H9 (cell line): ENCODE data around the gene PNKD. TPM values are rescaled to one million over a fixed set of nuclear protein-coding genes. Genes with fewer than 3 reads are reported as not detected.

ENCODE experiments used
- DNase-seq: peaks from one replicate; pipeline ENCODE4 v3.0.0-alpha.2; 2017
- H2AFZ ChIP-seq: one replicate; pipeline ENCODE4 v1.6.1; 2013; ENCODE audit warnings: mild to moderate bottlenecking, low read length, control low read depth, moderate library complexity
- H2AK5ac ChIP-seq: 2 replicates; pipeline ENCODE4 v1.6.1; 2013; ENCODE audit warnings: low read length, control low read depth, mixed read lengths; ENCODE audit not compliant: insufficient read length
- H2BK120ac ChIP-seq: one replicate; pipeline ENCODE4 v1.6.1; 2013; ENCODE audit warnings: low read depth, mild to moderate bottlenecking, low read length, control low read depth, inconsistent platforms; ENCODE audit not compliant: poor library complexity, severe bottlenecking
- H2BK12ac ChIP-seq: 2 replicates; pipeline ENCODE4 v1.6.1; 2013; ENCODE audit warnings: low read length, control low read depth, mixed read lengths, low read depth; ENCODE audit not compliant: insufficient read length
- H2BK15ac ChIP-seq: 2 replicates; pipeline ENCODE4 v1.6.1; 2013; ENCODE audit warnings: low read depth, low read length, control low read depth
- H2BK20ac ChIP-seq: one replicate; pipeline ENCODE4 v1.6.1; 2013; ENCODE audit warnings: low read depth, mild to moderate bottlenecking, low read length, control low read depth, inconsistent platforms; ENCODE audit not compliant: poor library complexity, severe bottlenecking
- H2BK5ac ChIP-seq: 2 replicates; pipeline ENCODE4 v1.6.1; 2013; ENCODE audit warnings: low read length, control low read depth, mixed read lengths; ENCODE audit not compliant: insufficient read length
- H3K14ac ChIP-seq: 2 replicates; pipeline ENCODE4 v1.6.1; 2013; ENCODE audit warnings: low read length, control low read depth; ENCODE audit not compliant: insufficient read depth
- H3K18ac ChIP-seq: 2 replicates; pipeline ENCODE4 v1.6.1; 2013; ENCODE audit warnings: low read depth, mild to moderate bottlenecking, mixed read lengths, low read length, control low read depth; ENCODE audit not compliant: insufficient read length
- H3K23ac ChIP-seq: 2 replicates; pipeline ENCODE4 v1.6.1; 2013; ENCODE audit warnings: low read length, control low read depth, mixed read lengths, low read depth; ENCODE audit not compliant: insufficient read length
- H3K23me2 ChIP-seq: 2 replicates; pipeline ENCODE4 v1.6.1; 2013; ENCODE audit warnings: low read depth, mild to moderate bottlenecking, mixed read lengths, low read length, control low read depth; ENCODE audit not compliant: insufficient read length, poor library complexity, severe bottlenecking
- H3K27ac ChIP-seq: 2 replicates; pipeline ENCODE4 v1.5.1; 2013; ENCODE audit warnings: low read length, control low read depth, mixed read lengths, low read depth; ENCODE audit not compliant: insufficient read length
- H3K27me3 ChIP-seq: 2 replicates; pipeline ENCODE4 v1.6.1; 2013; ENCODE audit warnings: low read length, control low read depth, inconsistent platforms; ENCODE audit not compliant: insufficient read depth
- H3K4ac ChIP-seq: 2 replicates; pipeline ENCODE4 v1.6.1; 2013; ENCODE audit warnings: low read depth, mild to moderate bottlenecking, control low read depth, inconsistent platforms, low read length, moderate library complexity
- H3K4me1 ChIP-seq: 2 replicates; pipeline ENCODE4 v1.6.1; 2013; ENCODE audit warnings: low read length, control low read depth, inconsistent platforms; ENCODE audit not compliant: insufficient read depth
- H3K4me2 ChIP-seq: 2 replicates; pipeline ENCODE4 v1.6.1; 2013; ENCODE audit warnings: low read length, control low read depth, mixed read lengths; ENCODE audit not compliant: insufficient read length, insufficient read depth
- H3K56ac ChIP-seq: 2 replicates; pipeline ENCODE4 v1.6.1; 2013; ENCODE audit warnings: low read depth, mild to moderate bottlenecking, mixed read lengths, low read length, control low read depth; ENCODE audit not compliant: insufficient read length
- H3K79me1 ChIP-seq: 2 replicates; pipeline ENCODE4 v1.6.1; 2013; ENCODE audit warnings: low read depth, mild to moderate bottlenecking, moderate library complexity, low read length, control low read depth, inconsistent platforms; ENCODE audit not compliant: insufficient read depth, poor library complexity, severe bottlenecking
- H3K79me2 ChIP-seq: 2 replicates; pipeline ENCODE4 v1.6.1; 2013; ENCODE audit warnings: low read length, control low read depth, inconsistent platforms; ENCODE audit not compliant: insufficient read depth
- H3K9ac ChIP-seq: 2 replicates; pipeline ENCODE4 v1.6.1; 2013; ENCODE audit warnings: low read length, control low read depth, mixed read lengths; ENCODE audit not compliant: insufficient read length; ENCODE audit errors: extremely low read depth
- H3K9me3 ChIP-seq: one replicate; pipeline ENCODE4 v1.6.1; 2013; ENCODE audit warnings: low read depth, low read length, inconsistent platforms; ENCODE audit not compliant: control insufficient read depth
- H3T11ph ChIP-seq: one replicate; pipeline ENCODE4 v1.6.1; 2013; ENCODE audit warnings: mild to moderate bottlenecking, low read length, control low read depth, inconsistent platforms
- H4K20me1 ChIP-seq: one replicate; pipeline ENCODE4 v1.6.1; 2013; ENCODE audit not compliant: control insufficient read depth, insufficient read length, insufficient read depth
- H4K5ac ChIP-seq: 2 replicates; pipeline ENCODE4 v1.6.1; 2013; ENCODE audit warnings: low read depth, mild to moderate bottlenecking, mixed read lengths, low read length, control low read depth; ENCODE audit not compliant: insufficient read length
- H4K8ac ChIP-seq: replicated peaks from 2 replicates; pipeline ENCODE4 v1.6.1; 2013; ENCODE audit warnings: low read length, control low read depth, mixed read lengths, low read depth; ENCODE audit not compliant: insufficient read length
- H4K91ac ChIP-seq: 2 replicates; pipeline ENCODE4 v1.6.1; 2013; ENCODE audit warnings: low read depth, mild to moderate bottlenecking, moderate library complexity, mixed read lengths, low read length, control low read depth; ENCODE audit not compliant: insufficient read length
- H3K27ac Mint-ChIP-seq, 3 experiments: 2 replicates in 2 of 3; 3 replicates in 1 of 3; pipeline ENCODE4 v1.8.0; 2020 to 2021; ENCODE audit warnings: mixed read lengths in 3 of 3, mild to moderate bottlenecking in 1 of 3, moderate library complexity in 1 of 3
- H3K27me3 Mint-ChIP-seq: 2 replicates; pipeline ENCODE4 v1.8.0; 2021; ENCODE audit warnings: low read depth, mild to moderate bottlenecking, moderate library complexity, mixed read lengths
- H3K36me3 Mint-ChIP-seq, 3 experiments: 2 replicates in 2 of 3; 3 replicates in 1 of 3; pipeline ENCODE4 v1.8.0; 2020 to 2021; ENCODE audit warnings: low read depth in 3 of 3, mixed read lengths in 3 of 3; ENCODE audit not compliant: insufficient read depth in 1 of 3
- H3K4me1 Mint-ChIP-seq, 2 experiments: 2 replicates each; pipeline ENCODE4 v1.8.0; 2020; ENCODE audit warnings: mixed read lengths in 2 of 2
- H3K4me3 Mint-ChIP-seq, 2 experiments: 2 replicates in 1 of 2; 3 replicates in 1 of 2; pipeline ENCODE4 v1.8.0; 2020 to 2021; ENCODE audit warnings: mild to moderate bottlenecking in 2 of 2, mixed read lengths in 2 of 2, moderate library complexity in 1 of 2
- H3K9me3 Mint-ChIP-seq, 2 experiments: 2 replicates in 1 of 2; 3 replicates in 1 of 2; pipeline ENCODE4 v1.8.0; 2020; ENCODE audit warnings: mild to moderate bottlenecking in 2 of 2, mixed read lengths in 2 of 2, moderate library complexity in 1 of 2
- WGBS: extraction: QIAGEN DNeasy Blood & Tissue Kit; methylation state at CpG from one replicate; pipeline ENCODE4 v1.1.7; 2013; ENCODE audit warnings: missing lambda C conversion rate, low lambda C conversion rate, mixed read lengths; ENCODE audit not compliant: insufficient read length; ENCODE audit errors: extremely low coverage; 5-methylcytosine and 5-hydroxymethylcytosine counted together
- total RNA-seq: library from RNA; stranded (reverse); gene quantifications from 2 replicates; pipeline ENCODE4 v1.2.1, GENCODE V29; 2021
- TF ChIP-seq, protein P1 (sequence below): fragments of 200-600 bp; sonication (generic); conservative IDR thresholded peaks from 3 replicates; pipeline ENCODE4 v1.8.0; 2021; ENCODE audit warnings: antibody characterized with exemption, mild to moderate bottlenecking

The PNKD gene
- total RNA-seq, 1 experiment from 2014 or later = 31.6 TPM

DNA sequence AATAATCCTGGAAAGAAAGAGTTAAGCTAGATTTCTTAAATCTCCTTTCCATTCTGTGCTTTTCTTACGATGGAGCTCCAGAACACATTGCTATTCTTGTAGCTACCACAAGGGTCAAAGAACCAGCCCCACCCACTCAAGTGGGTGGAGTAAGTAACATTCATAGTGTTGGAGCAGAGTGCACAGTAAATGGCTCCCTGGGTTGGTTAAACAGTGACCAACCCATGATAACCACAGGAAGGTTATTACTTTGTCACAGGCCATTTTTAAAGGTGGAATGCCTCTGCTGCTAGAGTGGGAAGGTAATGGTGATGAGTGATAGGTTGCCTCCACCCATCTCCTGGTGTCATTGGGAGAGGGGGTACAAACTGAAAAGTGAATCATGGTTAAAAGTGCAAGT is 39.4 kb upstream of the PNKD start:
- no peak overlapping the region for H3K23ac ChIP-seq
- H3K4me1 Mint-ChIP-seq = no peaks in the 10 kb centered on the region
- no peak for DNase-seq
- no peak overlapping the region for H3K9ac ChIP-seq
- H3K27ac ChIP-seq = no peak overlapping the region
- no peak overlapping the region for H3K27ac Mint-ChIP-seq
- no peak overlapping the region for H3T11ph ChIP-seq
- H3K36me3 Mint-ChIP-seq = peaks cover 51 to 89% (median 81%) of the 10 kb centered on the region in 3 experiments
- no peak overlapping the region for H3K4ac ChIP-seq
- H3K9me3 Mint-ChIP-seq = no peaks in the 10 kb centered on the region
- whole genome bisulfite sequencing = no CpG with 5 or more reads among the region's 1 CpG
- H2BK12ac ChIP-seq = no peak overlapping the region
- no peaks in the 10 kb centered on the region for H3K4me1 ChIP-seq
- no peak overlapping the region for H3K4me3 Mint-ChIP-seq
- no peak overlapping the region for H4K5ac ChIP-seq
- no peak overlapping the region for H2BK15ac ChIP-seq
- H3K4me2 ChIP-seq = no peak overlapping the region
- no peak overlapping the region for H4K91ac ChIP-seq
- no peaks in the 10 kb centered on the region for H3K27me3 ChIP-seq
- no peaks in the 10 kb centered on the region for H3K23me2 ChIP-seq
- no peak overlapping the region for H2AFZ ChIP-seq
- no peaks in the 10 kb centered on the region for H4K20me1 ChIP-seq
- no peak overlapping the region for H4K8ac ChIP-seq
- no peaks in the 10 kb centered on the region for H3K79me2 ChIP-seq
- TF ChIP-seq, protein P1, sequence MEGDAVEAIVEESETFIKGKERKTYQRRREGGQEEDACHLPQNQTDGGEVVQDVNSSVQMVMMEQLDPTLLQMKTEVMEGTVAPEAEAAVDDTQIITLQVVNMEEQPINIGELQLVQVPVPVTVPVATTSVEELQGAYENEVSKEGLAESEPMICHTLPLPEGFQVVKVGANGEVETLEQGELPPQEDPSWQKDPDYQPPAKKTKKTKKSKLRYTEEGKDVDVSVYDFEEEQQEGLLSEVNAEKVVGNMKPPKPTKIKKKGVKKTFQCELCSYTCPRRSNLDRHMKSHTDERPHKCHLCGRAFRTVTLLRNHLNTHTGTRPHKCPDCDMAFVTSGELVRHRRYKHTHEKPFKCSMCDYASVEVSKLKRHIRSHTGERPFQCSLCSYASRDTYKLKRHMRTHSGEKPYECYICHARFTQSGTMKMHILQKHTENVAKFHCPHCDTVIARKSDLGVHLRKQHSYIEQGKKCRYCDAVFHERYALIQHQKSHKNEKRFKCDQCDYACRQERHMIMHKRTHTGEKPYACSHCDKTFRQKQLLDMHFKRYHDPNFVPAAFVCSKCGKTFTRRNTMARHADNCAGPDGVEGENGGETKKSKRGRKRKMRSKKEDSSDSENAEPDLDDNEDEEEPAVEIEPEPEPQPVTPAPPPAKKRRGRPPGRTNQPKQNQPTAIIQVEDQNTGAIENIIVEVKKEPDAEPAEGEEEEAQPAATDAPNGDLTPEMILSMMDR = peak; percentile 51
- no peaks in the 10 kb centered on the region for H3K27me3 Mint-ChIP-seq
- H2AK5ac ChIP-seq = no peak overlapping the region
- no peak overlapping the region for H2BK120ac ChIP-seq
- H3K9me3 ChIP-seq = no peaks in the 10 kb centered on the region
- no peak overlapping the region for H2BK5ac ChIP-seq
- no peak overlapping the region for H3K56ac ChIP-seq
- no peak overlapping the region for H3K18ac ChIP-seq
- no peaks in the 10 kb centered on the region for H3K79me1 ChIP-seq
- H2BK20ac ChIP-seq = no peak overlapping the region
- H3K14ac ChIP-seq = no peak overlapping the region
